ENCODE data around the gene APOBR.
"Not testable (repeated sequence)": the region's sequence is repeated elsewhere in the genome, so short reads cannot be mapped to it uniquely, and the experiment has no call there.

Gene APOBR

GRCh38 chr16:28494121-28494851 lies at the start of gene APOBR:
Gene APOBR, plus strand, starts transcription at chr16:28494643. Its CDS starts 39 bp downstream, at chr16:28494682.
- DNase-seq: peak; percentile 95

- not testable (repeated sequence) for DNase-seq
These were observed 48.1 kb upstream of the APOBR start for GRCh38 chr16:28446388-28446787.

GRCh38 chr16:28447081-28447480 lies 47.4 kb upstream of the APOBR start:
- DNase-seq: not testable (repeated sequence)

GRCh38 chr16:28473714-28474265 lies 20.7 kb upstream of the APOBR start:
- DNase-seq: no peak

- no peak for DNase-seq
These were observed 19.2 kb upstream of the APOBR start for GRCh38 chr16:28475221-28475620.

- DNase-seq: no peak
These were observed 17.0 kb upstream of the APOBR start for GRCh38 chr16:28477311-28477920.

GRCh38 chr16:28478506-28479180 lies 15.8 kb upstream of the APOBR start:
- DNase-seq: no peak

- DNase-seq: no peak
These were observed 12.4 kb upstream of the APOBR start for GRCh38 chr16:28482026-28482425.

GRCh38 chr16:28483361-28483760 lies 11.1 kb upstream of the APOBR start:
- DNase-seq: not testable (repeated sequence)

GRCh38 chr16:28486266-28486665 lies 8.2 kb upstream of the APOBR start:
- no peak for DNase-seq

- DNase-seq: peak; percentile 6
These were observed 3.0 kb upstream of the APOBR start for GRCh38 chr16:28491230-28491969.

- DNase-seq: peak; percentile 91
These were observed 2.4 kb upstream of the APOBR start, which contains the start of gene CLN3 for GRCh38 chr16:28491970-28492474. Gene CLN3, minus strand, starts transcription at chr16:28492074. Its CDS starts 315 bp downstream, at chr16:28491759.

- no peak for DNase-seq
These were observed 1.9 kb upstream of the APOBR start for GRCh38 chr16:28492511-28492910.

- no peak for DNase-seq
These were observed 803 bp downstream of the APOBR start for GRCh38 chr16:28495098-28495793.

- DNase-seq: no peak
These were observed 1.6 kb downstream of the APOBR start for GRCh38 chr16:28495795-28496749.

- no peak for DNase-seq
These were observed 2.4 kb downstream of the APOBR start for GRCh38 chr16:28496844-28497243.

- DNase-seq: no peak
These were observed 2.9 kb downstream of the APOBR start for GRCh38 chr16:28497386-28497785.

GRCh38 chr16:28497861-28498599 lies 3.6 kb downstream of the APOBR start:
- DNase-seq: no peak

- no peak for DNase-seq
These were observed 4.4 kb downstream of the APOBR start for GRCh38 chr16:28498666-28499381.
